DND-41 (cell line): ENCODE results near the gene EHF.

Experiments
- ATAC-seq: fragments of 200-7000 bp; cut with Tn5 transposase; 3 replicates; pipeline ENCODE4 v1.9.1; 2021; ENCODE audit warnings: low read depth; ENCODE audit not compliant: insufficient read depth
- DNase-seq: peaks from one replicate; pipeline ENCODE4 v3.0.0-alpha.2; 2020
- H2AFZ ChIP-seq: 2 replicates; pipeline ENCODE4 v1.6.0; 2012; ENCODE audit warnings: low read depth, low read length
- H3K27ac ChIP-seq: 2 replicates; pipeline ENCODE4 v1.5.1; 2012; ENCODE audit warnings: low read length, inconsistent platforms
- H3K27me3 ChIP-seq: fragments of 200-600 bp; sonication (generic); 2 replicates; pipeline ENCODE4 v1.6.0; 2012; ENCODE audit warnings: low read length, mild to moderate bottlenecking, inconsistent platforms; ENCODE audit not compliant: insufficient read depth, poor library complexity
- H3K36me3 ChIP-seq: 2 replicates; pipeline ENCODE4 v1.5.1; 2012; ENCODE audit warnings: low read length, inconsistent platforms; ENCODE audit not compliant: insufficient read depth
- H3K4me1 ChIP-seq: 2 replicates; pipeline ENCODE4 v1.5.1; 2012; ENCODE audit warnings: mild to moderate bottlenecking, low read length; ENCODE audit not compliant: insufficient read depth
- H3K4me2 ChIP-seq: 2 replicates; pipeline ENCODE4 v1.6.0; 2012; ENCODE audit warnings: mild to moderate bottlenecking, moderate library complexity, low read length, inconsistent platforms; ENCODE audit not compliant: insufficient read depth
- H3K4me3 ChIP-seq, 2 experiments: fragments of 200-600 bp in 1 of 2; shearing (Covaris generic) in 1 of 2; 2 replicates each; pipeline ENCODE4 v1.5.1; 2012 to 2016; ENCODE audit warnings: inconsistent platforms in 2 of 2, low read length in 2 of 2, mild to moderate bottlenecking in 2 of 2, low read depth in 1 of 2, moderate library complexity in 1 of 2
- H3K79me2 ChIP-seq: 2 replicates; pipeline ENCODE4 v1.6.0; 2012; ENCODE audit warnings: low read length, inconsistent platforms; ENCODE audit not compliant: insufficient read depth
- H3K9ac ChIP-seq: 2 replicates; pipeline ENCODE4 v1.6.0; 2012; ENCODE audit warnings: low read depth, mild to moderate bottlenecking, inconsistent platforms, low read length, moderate library complexity
- H3K9me3 ChIP-seq: 2 replicates; pipeline ENCODE4 v1.5.1; 2012; ENCODE audit warnings: low read length, moderate library complexity, mild to moderate bottlenecking, inconsistent platforms; ENCODE audit not compliant: insufficient read depth, severe bottlenecking
- H4K20me1 ChIP-seq: 2 replicates; pipeline ENCODE4 v1.6.0; 2012; ENCODE audit warnings: low read length; ENCODE audit not compliant: insufficient read depth
- CTCF ChIP-seq: IDR thresholded peaks from 2 replicates; pipeline ENCODE4 v1.5.1; 2012; ENCODE audit warnings: borderline replicate concordance, low read length, moderate library complexity, mild to moderate bottlenecking; ENCODE audit not compliant: poor library complexity, severe bottlenecking; ENCODE audit errors: extremely low read depth
- EZH2 ChIP-seq: IDR thresholded peaks from 3 replicates; pipeline ENCODE4 v1.6.1; 2012; ENCODE audit warnings: borderline replicate concordance, low read depth, mild to moderate bottlenecking, moderate library complexity, low read length, inconsistent platforms; ENCODE audit not compliant: severe bottlenecking

Gene EHF

GRCh38 chr11:34656062-34656720 is 35.3 kb downstream of the EHF start:
- H3K4me2 ChIP-seq, result no peak overlapping the region

GRCh38 chr11:34658071-34659015 is 37.5 kb downstream of the EHF start:
- Histone ChIP-seq H3K27ac (no peak overlapping the region), H3K4me3 (no peak overlapping the region), H3K4me2 (no peak overlapping the region), H4K20me1 (no peaks in the 10 kb centered on the region), H3K79me2 (no peaks in the 10 kb centered on the region), H3K36me3 (no peaks in the 10 kb centered on the region), H3K27me3 (peaks cover 11% of the 10 kb centered on the region), H2AFZ (no peak overlapping the region), H3K9me3 (no peaks in the 10 kb centered on the region), H3K9ac (no peak overlapping the region), H3K4me1 (no peaks in the 10 kb centered on the region)
- DNase-seq (no peak), ATAC-seq (no peak)
- TF ChIP-seq CTCF (no peak), EZH2 (no peak)

More at GRCh38 chr11:34656062-34656720, 35.3 kb downstream of the EHF start:
- H3K27ac ChIP-seq, result no peak overlapping the region
- H3K79me2 ChIP-seq, result no peaks in the 10 kb centered on the region
- DNase-seq, result no peak
- ATAC-seq, result no peak
- TF ChIP-seq EZH2 (no peak), CTCF (no peak)
- no peaks in the 10 kb centered on the region for H3K36me3 ChIP-seq
- H4K20me1 ChIP-seq, result no peaks in the 10 kb centered on the region
- no peaks in the 10 kb centered on the region for H3K4me1 ChIP-seq
- no peaks in the 10 kb centered on the region for H3K27me3 ChIP-seq
- H3K9ac ChIP-seq, result no peak overlapping the region
- no peak overlapping the region for H3K4me3 ChIP-seq
- no peak overlapping the region for H2AFZ ChIP-seq
- H3K9me3 ChIP-seq, result no peaks in the 10 kb centered on the region

GRCh38 chr11:34659096-34659733 is 38.3 kb downstream of the EHF start:
- Histone ChIP-seq H3K9ac (no peak overlapping the region), H3K4me3 (no peak overlapping the region), H3K79me2 (no peaks in the 10 kb centered on the region), H3K27me3 (peaks cover 13% of the 10 kb centered on the region), H4K20me1 (no peaks in the 10 kb centered on the region), H3K9me3 (no peaks in the 10 kb centered on the region), H3K4me2 (no peak overlapping the region), H3K36me3 (no peaks in the 10 kb centered on the region), H2AFZ (no peak overlapping the region), H3K4me1 (no peaks in the 10 kb centered on the region), H3K27ac (no peak overlapping the region)
- ATAC-seq (no peak), DNase-seq (no peak)
- TF ChIP-seq EZH2 (no peak), CTCF (no peak)
